Nephron (organoid): ENCODE data around the gene PRPF38A.

Experiments used
- H3K27ac Mint-ChIP-seq, 3 experiments: 2 replicates each; pipeline ENCODE4 v1.8.0; 2020; ENCODE audit warnings: mixed read lengths in 3 of 3, mild to moderate bottlenecking in 2 of 3, moderate library complexity in 1 of 3
- H3K27me3 Mint-ChIP-seq: 2 replicates; pipeline ENCODE4 v1.8.0; 2021; ENCODE audit warnings: low read depth, mild to moderate bottlenecking, moderate library complexity, mixed read lengths
- H3K36me3 Mint-ChIP-seq: 2 replicates; pipeline ENCODE4 v1.8.0; 2020; ENCODE audit warnings: low read depth, mixed read lengths
- H3K4me1 Mint-ChIP-seq: 2 replicates; pipeline ENCODE4 v1.8.0; 2020; ENCODE audit warnings: mixed read lengths
- H3K4me3 Mint-ChIP-seq, 3 experiments: 2 replicates each; pipeline ENCODE4 v1.8.0; 2020; ENCODE audit warnings: mild to moderate bottlenecking in 3 of 3, mixed read lengths in 3 of 3, moderate library complexity in 2 of 3
- H3K9me3 Mint-ChIP-seq: 2 replicates; pipeline ENCODE4 v1.8.0; 2020; ENCODE audit warnings: mixed read lengths
- TF ChIP-seq, protein P1 (sequence below), 3 experiments: fragments of 200-600 bp; sonication (generic); IDR thresholded peaks; one replicate each; pipeline ENCODE4 v1.5.0; 2021; ENCODE audit warnings: antibody characterized with exemption in 3 of 3; ENCODE audit not compliant: unreplicated experiment in 3 of 3

The PRPF38A gene

DNA sequence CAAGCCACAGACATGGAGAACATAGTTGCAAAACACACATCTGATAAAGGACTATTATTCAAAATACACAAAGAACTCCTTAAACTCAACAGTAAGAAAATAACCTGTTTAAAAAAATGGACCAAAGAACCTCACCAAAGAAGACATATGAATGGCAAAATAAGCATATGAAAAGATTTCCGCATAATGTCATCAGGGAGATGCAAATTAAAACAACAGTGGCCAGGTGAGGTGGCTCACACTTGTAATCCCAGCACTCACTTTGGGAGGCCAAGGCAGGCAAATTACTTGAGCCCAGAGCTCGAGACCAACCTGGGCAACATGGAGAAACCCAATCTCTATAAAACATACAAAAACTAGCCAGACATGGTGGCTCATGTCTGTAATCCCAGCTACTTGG lies 50.4 kb downstream of the PRPF38A start:
- H3K4me3 Mint-ChIP-seq: no peak overlapping the region
- no peak overlapping the region for H3K27ac Mint-ChIP-seq
- H3K36me3 Mint-ChIP-seq: peaks cover 61% of the 10 kb centered on the region
- H3K27me3 Mint-ChIP-seq: no peaks in the 10 kb centered on the region
- TF ChIP-seq, protein P1, sequence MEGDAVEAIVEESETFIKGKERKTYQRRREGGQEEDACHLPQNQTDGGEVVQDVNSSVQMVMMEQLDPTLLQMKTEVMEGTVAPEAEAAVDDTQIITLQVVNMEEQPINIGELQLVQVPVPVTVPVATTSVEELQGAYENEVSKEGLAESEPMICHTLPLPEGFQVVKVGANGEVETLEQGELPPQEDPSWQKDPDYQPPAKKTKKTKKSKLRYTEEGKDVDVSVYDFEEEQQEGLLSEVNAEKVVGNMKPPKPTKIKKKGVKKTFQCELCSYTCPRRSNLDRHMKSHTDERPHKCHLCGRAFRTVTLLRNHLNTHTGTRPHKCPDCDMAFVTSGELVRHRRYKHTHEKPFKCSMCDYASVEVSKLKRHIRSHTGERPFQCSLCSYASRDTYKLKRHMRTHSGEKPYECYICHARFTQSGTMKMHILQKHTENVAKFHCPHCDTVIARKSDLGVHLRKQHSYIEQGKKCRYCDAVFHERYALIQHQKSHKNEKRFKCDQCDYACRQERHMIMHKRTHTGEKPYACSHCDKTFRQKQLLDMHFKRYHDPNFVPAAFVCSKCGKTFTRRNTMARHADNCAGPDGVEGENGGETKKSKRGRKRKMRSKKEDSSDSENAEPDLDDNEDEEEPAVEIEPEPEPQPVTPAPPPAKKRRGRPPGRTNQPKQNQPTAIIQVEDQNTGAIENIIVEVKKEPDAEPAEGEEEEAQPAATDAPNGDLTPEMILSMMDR (IDR thresholded peaks at IDR 0.05; ENCODE audit: unreplicated experiment in 3 of 3): no peak
- no peaks in the 10 kb centered on the region for H3K9me3 Mint-ChIP-seq
- no peaks in the 10 kb centered on the region for H3K4me1 Mint-ChIP-seq

DNA sequence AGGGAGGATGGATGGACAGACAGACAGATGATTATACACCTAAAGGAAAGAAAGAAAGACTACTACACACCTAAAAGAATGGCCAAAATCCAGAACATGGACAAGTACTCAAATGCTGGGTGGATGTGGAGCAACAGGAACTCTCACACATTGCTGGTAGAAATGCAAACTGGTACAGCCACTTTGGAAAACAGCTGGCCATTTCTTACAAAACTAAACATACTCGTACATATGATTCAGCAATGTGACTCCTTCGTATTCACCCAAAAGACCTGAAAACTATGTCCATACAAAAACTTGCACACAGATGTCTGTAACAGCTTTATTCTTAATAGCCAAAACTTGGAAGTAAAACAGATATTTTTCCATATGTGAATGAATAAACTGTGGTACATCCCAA lies 51.3 kb downstream of the PRPF38A start:
- Mint-ChIP-seq H3K36me3 (peaks cover 66% of the 10 kb centered on the region), H3K27ac (no peak overlapping the region), H3K27me3 (no peaks in the 10 kb centered on the region), H3K4me1 (no peaks in the 10 kb centered on the region), H3K4me3 (no peak overlapping the region), H3K9me3 (no peaks in the 10 kb centered on the region)
- TF ChIP-seq, protein P1 (IDR thresholded peaks at IDR 0.05; ENCODE audit: unreplicated experiment in 3 of 3): no peak

DNA sequence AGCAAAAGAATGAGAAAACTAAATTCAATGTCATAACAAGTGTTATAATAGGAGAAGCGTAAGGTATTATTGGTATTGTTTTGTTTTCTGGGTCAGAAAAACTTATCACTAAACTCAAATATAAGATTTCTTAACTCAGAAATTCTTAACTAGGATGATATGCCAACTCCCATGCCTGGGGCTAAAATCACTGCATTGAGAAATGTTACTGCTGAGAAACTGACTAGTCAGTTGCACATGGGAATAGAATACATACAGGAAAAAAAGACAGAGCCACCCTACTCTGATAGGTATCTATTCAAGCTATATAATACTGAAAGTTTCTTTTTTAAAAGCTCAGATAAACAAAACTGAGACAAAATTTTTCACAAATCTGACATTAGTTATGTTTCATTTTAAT lies 56.3 kb downstream of the PRPF38A start:
- peaks cover 46% of the 10 kb centered on the region for H3K36me3 Mint-ChIP-seq
- no peaks in the 10 kb centered on the region for H3K9me3 Mint-ChIP-seq
- H3K4me3 Mint-ChIP-seq: no peak overlapping the region
- H3K4me1 Mint-ChIP-seq: no peaks in the 10 kb centered on the region
- TF ChIP-seq, protein P1 (IDR thresholded peaks at IDR 0.05; ENCODE audit: unreplicated experiment in 3 of 3): no peak
- H3K27me3 Mint-ChIP-seq: no peaks in the 10 kb centered on the region
- H3K27ac Mint-ChIP-seq: no peak overlapping the region

DNA sequence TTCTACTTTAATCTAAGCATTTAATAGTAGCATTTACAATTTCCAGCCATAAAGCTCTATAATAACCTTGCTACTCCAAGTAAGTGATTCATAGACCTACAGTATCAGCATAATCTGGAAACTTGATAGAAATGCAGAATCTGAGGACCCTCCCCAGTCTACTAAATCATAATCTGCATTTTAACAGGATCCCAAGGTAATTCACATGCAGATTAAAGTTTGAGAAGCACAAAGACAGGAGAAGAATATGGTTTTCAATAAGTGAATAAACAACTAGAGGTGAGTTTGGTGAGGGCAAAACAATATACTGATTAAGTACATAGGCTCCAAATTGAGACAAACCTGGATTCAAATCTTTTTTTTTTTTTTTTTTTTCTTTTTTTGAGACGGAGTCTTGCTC lies 57.4 kb downstream of the PRPF38A start:
- no peak overlapping the region for H3K4me3 Mint-ChIP-seq
- H3K9me3 Mint-ChIP-seq: no peaks in the 10 kb centered on the region
- H3K27me3 Mint-ChIP-seq: no peaks in the 10 kb centered on the region
- no peaks in the 10 kb centered on the region for H3K4me1 Mint-ChIP-seq
- no peak overlapping the region for H3K27ac Mint-ChIP-seq
- TF ChIP-seq, protein P1 (IDR thresholded peaks at IDR 0.05; ENCODE audit: unreplicated experiment in 3 of 3): no peak
- H3K36me3 Mint-ChIP-seq: peaks cover 43% of the 10 kb centered on the region

DNA sequence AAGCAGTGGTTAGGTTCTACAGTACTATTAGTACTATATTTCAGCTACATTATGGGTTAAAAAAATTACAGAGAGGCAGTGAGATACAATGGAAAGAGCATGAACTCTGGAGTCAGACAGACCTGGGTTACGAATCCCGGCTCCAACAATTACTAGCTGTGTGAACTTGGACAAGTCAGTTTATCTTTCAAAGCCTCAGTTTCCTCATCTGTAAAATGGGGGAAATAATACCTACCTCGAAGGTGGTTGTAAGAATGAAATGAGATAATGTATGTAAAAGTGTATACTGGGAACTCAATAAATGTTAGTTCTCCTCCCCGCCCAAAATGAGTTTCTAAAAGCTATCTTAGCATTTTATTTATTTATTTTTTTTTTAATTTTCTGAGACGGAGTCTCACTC lies 59.5 kb downstream of the PRPF38A start:
- no peaks in the 10 kb centered on the region for H3K27me3 Mint-ChIP-seq
- H3K27ac Mint-ChIP-seq: no peak overlapping the region
- no peaks in the 10 kb centered on the region for H3K4me1 Mint-ChIP-seq
- no peaks in the 10 kb centered on the region for H3K9me3 Mint-ChIP-seq
- no peak overlapping the region for H3K4me3 Mint-ChIP-seq
- H3K36me3 Mint-ChIP-seq: peaks cover 41% of the 10 kb centered on the region
- TF ChIP-seq, protein P1 (IDR thresholded peaks at IDR 0.05; ENCODE audit: unreplicated experiment in 3 of 3): no peak

DNA sequence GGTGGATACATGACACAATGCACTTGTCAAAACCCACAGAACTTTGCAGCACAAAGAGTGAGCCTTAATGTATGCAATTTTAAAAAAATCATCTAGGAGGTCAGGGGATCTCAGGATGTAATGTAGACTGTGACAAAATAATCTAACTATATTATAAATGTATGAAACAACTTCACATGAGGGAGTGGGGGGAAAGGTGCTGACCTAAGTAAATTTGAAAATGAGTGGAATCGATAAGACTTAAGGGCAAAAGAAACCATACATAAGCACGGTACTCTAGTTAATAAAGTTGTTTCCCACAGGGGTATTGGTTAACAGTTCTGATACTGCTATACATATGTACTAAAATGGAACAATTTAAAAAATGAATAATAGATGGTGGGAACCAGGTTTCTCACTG lies 64.7 kb downstream of the PRPF38A start:
- H3K36me3 Mint-ChIP-seq: peaks cover 62% of the 10 kb centered on the region
- no peak overlapping the region for H3K4me3 Mint-ChIP-seq
- H3K4me1 Mint-ChIP-seq: no peaks in the 10 kb centered on the region
- H3K27me3 Mint-ChIP-seq: no peaks in the 10 kb centered on the region
- no peaks in the 10 kb centered on the region for H3K9me3 Mint-ChIP-seq
- TF ChIP-seq, protein P1 (IDR thresholded peaks at IDR 0.05; ENCODE audit: unreplicated experiment in 3 of 3): no peak
- H3K27ac Mint-ChIP-seq: no peak overlapping the region
